ENCODE measurements around the gene USP37. TPM values are rescaled to one million over a fixed set of nuclear protein-coding genes. Genes with fewer than 3 reads are reported as not detected.
A peak's percentile ranks its signal among the peaks of the same experiment; 100 is the strongest.

USP37 gene
- total and polyA plus RNA-seq, 2 of the 13 experiments (the other 11 are each of a cell fraction or from before 2014, with no cell fraction given) = 6.5 to 30.6 TPM

DNA sequence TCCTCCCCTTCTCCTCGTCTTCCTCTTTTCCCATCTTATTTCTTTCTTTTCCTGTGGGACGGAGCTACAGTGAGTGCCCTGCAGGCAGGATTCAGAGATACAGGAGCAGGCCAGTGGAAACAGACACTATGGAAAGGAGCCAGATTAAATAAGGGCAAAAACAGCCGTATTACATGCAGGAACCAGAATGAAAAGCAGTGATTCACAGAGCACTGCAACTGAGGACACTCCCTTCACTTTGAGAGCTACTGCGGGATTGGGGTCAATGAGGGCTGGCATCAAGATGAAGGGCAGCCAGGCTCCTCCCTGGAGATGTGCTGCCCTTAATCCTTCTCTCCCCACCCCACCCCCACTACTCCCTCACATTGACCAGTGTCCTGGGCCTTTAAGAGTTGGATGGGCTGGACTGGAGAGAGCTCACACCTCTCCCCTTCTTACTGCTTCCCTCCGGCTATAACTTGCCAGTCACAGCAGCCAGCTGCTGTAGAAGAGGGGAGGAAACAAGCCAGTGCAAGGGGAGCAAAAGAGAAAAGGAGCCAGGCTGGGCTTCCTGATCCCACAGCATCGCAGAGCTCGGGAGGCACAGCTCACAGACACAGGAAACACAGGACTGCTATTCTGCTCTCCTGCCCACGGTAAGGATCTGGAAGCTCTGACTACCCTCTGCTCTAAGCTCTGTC lies 39.4 kb upstream of the USP37 start, which contains the start of gene PLCD4:
TSS of gene PLCD4 (plus strand) at position 464 of the 680 bp plus-strand sequence. CDS start 7,841 bp downstream, outside the sequence.
- POLR2A ChIA-PET = interaction anchor here (0.8 to 1.2 kb wide), 3 partner anchors 9 to 40 kb away, joined by 3 read pairs; partner anchors contain the start of gene USP37
- no peaks in the 10 kb centered on the region for H3K9me3 ChIP-seq (ENCODE audit: low read length)
- H3K27ac ChIP-seq (ENCODE audit: extremely low read length, insufficient read depth, low read length) = no peak within 1 kb of the TSS
- peaks cover 1 to 22% of the 10 kb centered on the region in 2 experiments; a peak in 3 of 5 replicates for H3K27me3 ChIP-seq (ENCODE audit: control insufficient read depth in 1 of 2, insufficient read depth in 2 of 2, low read length in 2 of 2)
- DNase-seq (ENCODE audit: low spot score) = no peak
- WGBS (ENCODE audit: low lambda C conversion rate) = 8% methylated on average over 8 of the region's 8 CpGs
- intact Hi-C loops (cut with micrococcal nuclease; ENCODE audit: unreplicated experiment) = no loop called here
- no peak within 1 kb of the TSS for H3K4me2 ChIP-seq (ENCODE audit: low read depth, low read length)
- no peak within 1 kb of the TSS for H3K9ac ChIP-seq (ENCODE audit: insufficient read depth, low read depth, low read length)
- no peaks in the 10 kb centered on the region for H3K4me1 ChIP-seq (ENCODE audit: insufficient read depth, low read length)
- no peaks in the 10 kb centered on the region for H3K79me2 ChIP-seq (ENCODE audit: insufficient read depth, low read length)
- BruUV-seq (replicated peaks) = no TSS peak
- in situ Hi-C loops (cut with HindIII; ENCODE audit: extremely low pct_ligation_motif_present, low pct_unique_long_range_greater_than_20kb) = no loop called here
- TF ChIP-seq HNRNPL (IDR thresholded peaks at IDR 0.05; ENCODE audit: low read depth, low read length) (no peak), GFI1 (CRISPR knock-in tag; IDR thresholded peaks at IDR 0.05; ENCODE audit: borderline replicate concordance) (0 out of 2 replicates have a peak, but pooled peaks have one; percentile 28)
- H3K36me3 ChIP-seq (replicated peaks in 1 of 2; ENCODE audit: control insufficient read depth in 1 of 2, insufficient read depth in 2 of 2, low read length in 2 of 2) = no peaks in the 10 kb centered on the region
- H3K4me3 ChIP-seq (replicated peaks in 1 of 3; ENCODE audit: insufficient read depth in 1 of 3, low read depth in 2 of 3, low read length in 3 of 3) = no peak within 1 kb of the TSS
- ATAC-seq = peak; percentile 50
- CTCF ChIA-PET (ENCODE audit: low intra/inter-chr PET ratio, low total read pairs) = no interaction called here
- H2AFZ ChIP-seq (ENCODE audit: low read length) = no peak within 1 kb of the TSS
- no peak for FAIRE-seq
- no peaks in the 10 kb centered on the region for H4K20me1 ChIP-seq (ENCODE audit: insufficient read depth, low read length)

GRCh38 chr2:218605432-218605831 lies 37.3 kb upstream of the USP37 start:
- DNase-seq (ENCODE audit: low spot score) = no peak
- no TSS peak for BruUV-seq (replicated peaks)
- Histone ChIP-seq H4K20me1 (ENCODE audit: insufficient read depth, low read length) (no peaks in the 10 kb centered on the region), H3K9ac (ENCODE audit: insufficient read depth, low read depth, low read length) (no peak overlapping the region), H3K4me3 (replicated peaks in 1 of 3; ENCODE audit: insufficient read depth in 1 of 3, low read depth in 2 of 3, low read length in 3 of 3) (no peak overlapping the region), H3K4me2 (ENCODE audit: low read depth, low read length) (no peak overlapping the region), H3K9me3 (ENCODE audit: low read length) (no peaks in the 10 kb centered on the region), H2AFZ (ENCODE audit: low read length) (no peak overlapping the region), H3K36me3 (replicated peaks in 1 of 2; ENCODE audit: control insufficient read depth in 1 of 2, insufficient read depth in 2 of 2, low read length in 2 of 2) (no peaks in the 10 kb centered on the region), H3K4me1 (ENCODE audit: insufficient read depth, low read length) (no peaks in the 10 kb centered on the region), H3K79me2 (ENCODE audit: insufficient read depth, low read length) (no peaks in the 10 kb centered on the region), H3K27me3 (ENCODE audit: control insufficient read depth in 1 of 2, insufficient read depth in 2 of 2, low read length in 2 of 2) (peaks cover 0 to 15% of the 10 kb centered on the region in 2 experiments; a peak in 2 of 5 replicates), H3K27ac (ENCODE audit: extremely low read length, insufficient read depth, low read length) (no peak overlapping the region)
- in situ Hi-C loops (cut with HindIII; ENCODE audit: extremely low pct_ligation_motif_present, low pct_unique_long_range_greater_than_20kb) = no loop called here
- intact Hi-C loops (cut with micrococcal nuclease; ENCODE audit: unreplicated experiment) = no loop called here
- no peak for ATAC-seq
- FAIRE-seq = no peak
- 58% methylated on average over 2 of the region's 2 CpGs for WGBS (ENCODE audit: low lambda C conversion rate)
- CTCF ChIA-PET (ENCODE audit: low intra/inter-chr PET ratio, low total read pairs) = no interaction called here
- POLR2A ChIA-PET = no interaction called here
- no peak for TF ChIP-seq TCF12 (IDR thresholded peaks at IDR 0.05)
- no peak for TF ChIP-seq TCF12 (CRISPR knock-in tag; IDR thresholded peaks at IDR 0.05)
- TF ChIP-seq TOE1 (CRISPR knock-in tag; IDR thresholded peaks at IDR 0.05) = no peak
- no peak for TF ChIP-seq ZNF709 (CRISPR knock-in tag; IDR thresholded peaks at IDR 0.05)
- TF ChIP-seq GFI1 (CRISPR knock-in tag; IDR thresholded peaks at IDR 0.05; ENCODE audit: borderline replicate concordance) = no peak
- no peak for TF ChIP-seq ZSCAN22 (CRISPR knock-in tag; IDR thresholded peaks at IDR 0.05)
- no peak for TF ChIP-seq HOXA3 (CRISPR knock-in tag; IDR thresholded peaks at IDR 0.05)
- no peak for TF ChIP-seq SPEN (CRISPR knock-in tag; IDR thresholded peaks at IDR 0.05; ENCODE audit: low read depth)
- TF ChIP-seq ZNF18 (CRISPR knock-in tag; IDR thresholded peaks at IDR 0.05; ENCODE audit: insufficient replicate concordance) = no peak
- no peak for TF ChIP-seq SUZ12 (IDR thresholded peaks at IDR 0.05; ENCODE audit: low read depth, low read length)
- TF ChIP-seq, protein P1, sequence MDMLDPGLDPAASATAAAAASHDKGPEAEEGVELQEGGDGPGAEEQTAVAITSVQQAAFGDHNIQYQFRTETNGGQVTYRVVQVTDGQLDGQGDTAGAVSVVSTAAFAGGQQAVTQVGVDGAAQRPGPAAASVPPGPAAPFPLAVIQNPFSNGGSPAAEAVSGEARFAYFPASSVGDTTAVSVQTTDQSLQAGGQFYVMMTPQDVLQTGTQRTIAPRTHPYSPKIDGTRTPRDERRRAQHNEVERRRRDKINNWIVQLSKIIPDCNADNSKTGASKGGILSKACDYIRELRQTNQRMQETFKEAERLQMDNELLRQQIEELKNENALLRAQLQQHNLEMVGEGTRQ (IDR thresholded peaks at IDR 0.05; ENCODE audit: low read depth, low read length) = no peak
- TF ChIP-seq, protein P1 (CRISPR knock-in tag; IDR thresholded peaks at IDR 0.05; ENCODE audit: borderline replicate concordance) = no peak

Data from HepG2 (cell line).